DND-41 (cell line): ENCODE data around the gene PAIP2.
A peak's percentile ranks its signal among the peaks of the same experiment; 100 is the strongest.

ENCODE experiments used
- ATAC-seq: fragments of 200-7000 bp; cut with Tn5 transposase; 3 replicates; pipeline ENCODE4 v1.9.1; 2021; ENCODE audit warnings: low read depth; ENCODE audit not compliant: insufficient read depth
- DNase-seq: peaks from one replicate; pipeline ENCODE4 v3.0.0-alpha.2; 2020
- H2AFZ ChIP-seq: 2 replicates; pipeline ENCODE4 v1.6.0; 2012; ENCODE audit warnings: low read depth, low read length
- H3K27ac ChIP-seq: 2 replicates; pipeline ENCODE4 v1.5.1; 2012; ENCODE audit warnings: low read length, inconsistent platforms
- H3K27me3 ChIP-seq: fragments of 200-600 bp; sonication (generic); 2 replicates; pipeline ENCODE4 v1.6.0; 2012; ENCODE audit warnings: low read length, mild to moderate bottlenecking, inconsistent platforms; ENCODE audit not compliant: insufficient read depth, poor library complexity
- H3K36me3 ChIP-seq: 2 replicates; pipeline ENCODE4 v1.5.1; 2012; ENCODE audit warnings: low read length, inconsistent platforms; ENCODE audit not compliant: insufficient read depth
- H3K4me1 ChIP-seq: 2 replicates; pipeline ENCODE4 v1.5.1; 2012; ENCODE audit warnings: mild to moderate bottlenecking, low read length; ENCODE audit not compliant: insufficient read depth
- H3K4me2 ChIP-seq: 2 replicates; pipeline ENCODE4 v1.6.0; 2012; ENCODE audit warnings: mild to moderate bottlenecking, moderate library complexity, low read length, inconsistent platforms; ENCODE audit not compliant: insufficient read depth
- H3K4me3 ChIP-seq, 2 experiments: fragments of 200-600 bp in 1 of 2; shearing (Covaris generic) in 1 of 2; 2 replicates each; pipeline ENCODE4 v1.5.1; 2012 to 2016; ENCODE audit warnings: inconsistent platforms in 2 of 2, low read length in 2 of 2, mild to moderate bottlenecking in 2 of 2, low read depth in 1 of 2, moderate library complexity in 1 of 2
- H3K79me2 ChIP-seq: 2 replicates; pipeline ENCODE4 v1.6.0; 2012; ENCODE audit warnings: low read length, inconsistent platforms; ENCODE audit not compliant: insufficient read depth
- H3K9ac ChIP-seq: 2 replicates; pipeline ENCODE4 v1.6.0; 2012; ENCODE audit warnings: low read depth, mild to moderate bottlenecking, inconsistent platforms, low read length, moderate library complexity
- H3K9me3 ChIP-seq: 2 replicates; pipeline ENCODE4 v1.5.1; 2012; ENCODE audit warnings: low read length, moderate library complexity, mild to moderate bottlenecking, inconsistent platforms; ENCODE audit not compliant: insufficient read depth, severe bottlenecking
- H4K20me1 ChIP-seq: 2 replicates; pipeline ENCODE4 v1.6.0; 2012; ENCODE audit warnings: low read length; ENCODE audit not compliant: insufficient read depth
- EZH2 ChIP-seq: IDR thresholded peaks from 3 replicates; pipeline ENCODE4 v1.6.1; 2012; ENCODE audit warnings: borderline replicate concordance, low read depth, mild to moderate bottlenecking, moderate library complexity, low read length, inconsistent platforms; ENCODE audit not compliant: severe bottlenecking
- TF ChIP-seq, protein P1 (sequence below): IDR thresholded peaks from 2 replicates; pipeline ENCODE4 v1.5.1; 2012; ENCODE audit warnings: borderline replicate concordance, low read length, moderate library complexity, mild to moderate bottlenecking; ENCODE audit not compliant: poor library complexity, severe bottlenecking; ENCODE audit errors: extremely low read depth

Gene PAIP2

DNA sequence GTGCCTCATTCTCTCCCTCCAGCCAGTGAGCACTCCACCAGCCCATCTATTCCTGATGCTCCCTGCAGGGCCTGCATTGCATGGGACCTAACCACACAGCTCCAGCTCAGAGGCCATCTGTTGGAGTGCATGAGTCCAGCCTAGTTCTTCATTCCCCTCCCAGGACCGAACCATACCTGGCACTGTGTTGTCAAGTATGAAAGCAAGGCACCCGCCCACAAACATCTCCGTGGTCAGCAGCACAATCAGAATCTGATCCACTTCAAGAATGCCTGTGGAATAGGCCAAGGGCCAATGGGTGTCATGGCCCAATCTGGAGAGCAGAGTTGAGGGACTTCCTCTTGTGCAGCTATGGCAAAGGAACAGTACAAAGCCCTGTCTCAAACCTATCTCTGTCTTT lies 35.6 kb downstream of the PAIP2 start:
- peaks cover 41% of the 10 kb centered on the region for H3K36me3 ChIP-seq
- TF ChIP-seq, protein P1, sequence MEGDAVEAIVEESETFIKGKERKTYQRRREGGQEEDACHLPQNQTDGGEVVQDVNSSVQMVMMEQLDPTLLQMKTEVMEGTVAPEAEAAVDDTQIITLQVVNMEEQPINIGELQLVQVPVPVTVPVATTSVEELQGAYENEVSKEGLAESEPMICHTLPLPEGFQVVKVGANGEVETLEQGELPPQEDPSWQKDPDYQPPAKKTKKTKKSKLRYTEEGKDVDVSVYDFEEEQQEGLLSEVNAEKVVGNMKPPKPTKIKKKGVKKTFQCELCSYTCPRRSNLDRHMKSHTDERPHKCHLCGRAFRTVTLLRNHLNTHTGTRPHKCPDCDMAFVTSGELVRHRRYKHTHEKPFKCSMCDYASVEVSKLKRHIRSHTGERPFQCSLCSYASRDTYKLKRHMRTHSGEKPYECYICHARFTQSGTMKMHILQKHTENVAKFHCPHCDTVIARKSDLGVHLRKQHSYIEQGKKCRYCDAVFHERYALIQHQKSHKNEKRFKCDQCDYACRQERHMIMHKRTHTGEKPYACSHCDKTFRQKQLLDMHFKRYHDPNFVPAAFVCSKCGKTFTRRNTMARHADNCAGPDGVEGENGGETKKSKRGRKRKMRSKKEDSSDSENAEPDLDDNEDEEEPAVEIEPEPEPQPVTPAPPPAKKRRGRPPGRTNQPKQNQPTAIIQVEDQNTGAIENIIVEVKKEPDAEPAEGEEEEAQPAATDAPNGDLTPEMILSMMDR, result no peak
- TF ChIP-seq EZH2, result no peak
- H4K20me1 ChIP-seq, result peaks cover 4% of the 10 kb centered on the region; the same call in 1 of the 2 replicates
- H3K27ac ChIP-seq, result peak overlapping the region; percentile 33; the same call in 1 of the 2 replicates
- no peak overlapping the region for H3K9ac ChIP-seq
- ATAC-seq (no peak), DNase-seq (no peak)
- H3K4me3 ChIP-seq, result no peak overlapping the region
- H2AFZ ChIP-seq, result no peak overlapping the region
- H3K79me2 ChIP-seq, result no peaks in the 10 kb centered on the region
- no peaks in the 10 kb centered on the region for H3K27me3 ChIP-seq
- H3K9me3 ChIP-seq, result no peaks in the 10 kb centered on the region
- no peak overlapping the region for H3K4me2 ChIP-seq
- H3K4me1 ChIP-seq, result no peaks in the 10 kb centered on the region

DNA sequence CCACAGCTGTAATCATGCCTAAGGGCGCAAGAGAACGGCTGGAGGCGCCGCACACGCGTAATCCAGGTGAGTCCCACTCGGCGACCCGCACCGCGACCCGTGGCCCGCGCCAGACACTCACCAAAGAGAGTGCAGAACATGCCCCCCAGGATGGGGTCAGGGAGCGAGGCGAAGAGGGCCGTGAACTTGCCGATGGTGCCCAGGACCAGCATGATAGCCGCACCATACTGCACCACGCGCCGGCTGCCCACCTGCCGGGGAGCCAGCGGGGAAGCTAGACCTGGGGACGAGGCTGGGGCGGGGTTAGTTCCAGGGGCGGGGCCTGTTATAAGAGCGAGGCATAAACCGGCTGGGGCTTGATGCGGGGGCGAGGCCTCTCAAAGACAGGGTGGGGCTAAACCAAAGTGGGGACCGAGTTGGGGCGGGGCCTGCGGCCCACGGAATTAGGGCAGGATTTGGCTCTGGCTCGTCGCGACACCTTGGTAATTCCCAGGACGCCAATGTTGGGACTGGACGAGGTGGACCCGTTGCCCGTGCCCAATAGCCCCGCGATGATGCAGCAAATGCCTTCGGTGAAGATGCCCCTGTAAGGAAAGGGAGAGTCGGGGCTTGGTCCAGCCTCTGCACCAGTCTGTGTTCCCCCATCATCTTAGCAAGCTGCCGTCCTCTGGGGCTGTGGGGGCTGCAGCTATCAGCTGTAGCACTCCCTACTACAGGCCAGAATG lies 36.6 kb downstream of the PAIP2 start:
- no peaks in the 10 kb centered on the region for H3K27me3 ChIP-seq
- ATAC-seq, result no peak
- no peak overlapping the region for H2AFZ ChIP-seq
- peaks cover 1% of the 10 kb centered on the region; the same call in 1 of the 2 replicates for H3K4me1 ChIP-seq
- 0 out of 2 replicates have a peak overlapping the region, but pooled peaks have one; percentile 6 for H3K27ac ChIP-seq
- no peak overlapping the region for H3K4me2 ChIP-seq
- H4K20me1 ChIP-seq, result peaks cover 4% of the 10 kb centered on the region; the same call in 1 of the 2 replicates
- no peak for TF ChIP-seq EZH2
- no peak overlapping the region for H3K9ac ChIP-seq
- DNase-seq, result no peak
- peaks cover 38% of the 10 kb centered on the region for H3K36me3 ChIP-seq
- no peak overlapping the region for H3K4me3 ChIP-seq
- no peaks in the 10 kb centered on the region for H3K9me3 ChIP-seq
- H3K79me2 ChIP-seq, result no peaks in the 10 kb centered on the region

DNA sequence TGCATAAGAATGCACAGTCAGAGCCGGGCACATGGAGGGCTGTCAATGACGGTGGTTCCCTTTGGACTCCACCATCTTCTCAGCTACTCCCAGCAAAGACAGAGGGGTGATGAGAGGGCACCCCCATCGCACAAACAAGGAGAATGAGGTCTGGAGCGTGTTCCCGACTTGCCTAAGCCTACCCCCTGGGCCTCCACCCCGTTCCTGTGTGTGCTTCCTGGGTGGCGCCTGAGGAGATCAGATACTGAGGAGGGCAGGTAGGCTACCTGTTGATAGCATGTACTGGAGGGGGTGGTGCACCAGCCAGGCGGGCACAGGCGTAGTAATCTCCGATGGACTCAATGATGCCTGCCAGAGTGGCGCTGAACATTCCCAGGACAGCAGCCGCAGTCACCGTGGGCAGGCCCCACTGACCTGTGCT lies 37.3 kb downstream of the PAIP2 start:
- H3K27me3 ChIP-seq, result no peaks in the 10 kb centered on the region
- H3K36me3 ChIP-seq, result peaks cover 31% of the 10 kb centered on the region
- H3K4me3 ChIP-seq, result no peak overlapping the region
- ATAC-seq, result no peak
- TF ChIP-seq EZH2, result no peak
- TF ChIP-seq, protein P1, result no peak
- DNase-seq, result no peak
- H2AFZ ChIP-seq, result no peak overlapping the region
- no peaks in the 10 kb centered on the region; the same call in 1 of the 2 replicates for H4K20me1 ChIP-seq
- no peak overlapping the region for H3K4me2 ChIP-seq
- H3K9me3 ChIP-seq, result no peaks in the 10 kb centered on the region
- peaks cover 8% of the 10 kb centered on the region for H3K4me1 ChIP-seq
- H3K27ac ChIP-seq, result peak overlapping the region; percentile 6
- no peaks in the 10 kb centered on the region; the same call in 1 of the 2 replicates for H3K79me2 ChIP-seq
- no peak overlapping the region for H3K9ac ChIP-seq

DNA sequence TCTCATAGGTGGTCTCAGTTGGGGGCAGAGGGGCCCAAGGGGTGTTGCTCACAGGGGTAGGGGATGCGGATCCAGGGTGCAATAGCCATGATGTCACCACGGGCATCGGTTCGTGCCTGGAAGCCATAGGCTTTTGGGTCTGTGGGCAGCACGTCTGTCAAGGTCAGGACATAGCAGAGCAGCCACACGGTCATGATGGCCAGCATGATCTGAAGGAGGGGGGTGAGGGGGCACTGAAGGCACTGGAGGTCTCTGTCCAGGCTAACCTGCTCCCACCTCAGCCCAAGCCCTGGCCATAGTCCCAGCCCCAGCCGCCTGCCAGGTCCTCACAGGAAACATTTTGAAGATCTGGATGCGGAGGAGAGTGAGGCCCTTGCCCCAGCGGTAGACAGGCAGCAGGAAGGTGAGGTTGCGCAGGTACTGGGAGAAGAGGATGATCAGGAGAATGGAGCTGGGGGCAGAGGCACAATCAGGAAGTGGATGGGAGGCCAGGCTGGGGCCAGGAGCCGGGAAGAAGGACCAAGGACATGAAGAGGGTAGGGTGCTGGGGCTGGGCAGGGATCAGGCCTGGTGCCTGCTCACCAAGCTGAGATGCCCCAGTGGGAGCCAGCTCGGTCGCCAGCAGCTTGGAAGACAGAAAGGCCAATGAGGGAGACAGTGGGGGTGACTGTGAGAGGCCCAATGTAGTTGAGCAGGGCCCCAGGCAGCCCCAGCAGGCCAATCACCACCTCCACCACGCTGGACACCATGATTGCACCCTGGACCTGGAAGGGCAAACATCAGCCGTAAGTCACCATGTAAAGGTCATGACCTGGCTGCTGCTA lies 38.2 kb downstream of the PAIP2 start:
- DNase-seq, result no peak
- Histone ChIP-seq H3K9ac (no peak overlapping the region), H3K9me3 (no peaks in the 10 kb centered on the region), H3K27ac (peak overlapping the region; percentile 6), H3K4me2 (no peak overlapping the region), H3K79me2 (peaks cover 6% of the 10 kb centered on the region), H4K20me1 (peaks cover 7% of the 10 kb centered on the region), H3K27me3 (no peaks in the 10 kb centered on the region), H3K4me3 (no peak overlapping the region), H3K36me3 (peaks cover 26% of the 10 kb centered on the region), H2AFZ (no peak overlapping the region), H3K4me1 (peaks cover 17% of the 10 kb centered on the region)
- TF ChIP-seq EZH2, result no peak
- TF ChIP-seq, protein P1, result no peak
- ATAC-seq, result no peak
